ENCODE data around the gene MPZL2.

Gene MPZL2

DNA sequence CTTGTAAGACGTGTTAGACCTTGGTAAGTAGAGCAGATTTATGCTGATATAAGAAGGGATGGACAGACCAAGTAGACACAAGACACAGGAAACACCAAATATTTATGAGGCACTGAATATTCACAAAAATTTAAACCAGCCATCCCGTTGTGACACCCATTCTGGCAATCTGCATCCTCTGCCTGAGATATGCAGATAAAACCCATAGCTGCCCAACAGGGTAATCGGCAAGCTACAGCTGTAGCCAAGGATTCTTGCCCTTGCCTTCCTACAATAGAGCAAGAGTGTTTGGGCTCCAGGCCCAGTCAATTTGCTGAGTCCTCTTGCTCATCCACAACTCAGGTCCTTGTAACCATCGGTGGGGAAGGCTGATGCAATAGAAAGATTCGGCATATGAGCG lies 18.5 kb upstream of the MPZL2 start:
- no peaks in the 10 kb centered on the region for H4K20me1 ChIP-seq (ENCODE audit: insufficient read depth, low read length)
- no peaks in the 10 kb centered on the region for H3K36me3 ChIP-seq (ENCODE audit: insufficient read depth, low read length)
- H3K4me2 ChIP-seq (ENCODE audit: low read length) = no peak overlapping the region
- H3K27me3 ChIP-seq (ENCODE audit: insufficient read depth, low read length) = no peaks in the 10 kb centered on the region
- no peak overlapping the region for H3K27ac ChIP-seq (ENCODE audit: low read depth, low read length, poor library complexity, severe bottlenecking)
- no peaks in the 10 kb centered on the region for H3K4me1 ChIP-seq (ENCODE audit: insufficient read depth, low read length, severe bottlenecking)
- H3K4me3 ChIP-seq (ENCODE audit: low read depth, low read length, poor library complexity, severe bottlenecking) = no peak overlapping the region
- H3K9me3 ChIP-seq (ENCODE audit: low read length) = no peaks in the 10 kb centered on the region
- TF ChIP-seq, protein P1, sequence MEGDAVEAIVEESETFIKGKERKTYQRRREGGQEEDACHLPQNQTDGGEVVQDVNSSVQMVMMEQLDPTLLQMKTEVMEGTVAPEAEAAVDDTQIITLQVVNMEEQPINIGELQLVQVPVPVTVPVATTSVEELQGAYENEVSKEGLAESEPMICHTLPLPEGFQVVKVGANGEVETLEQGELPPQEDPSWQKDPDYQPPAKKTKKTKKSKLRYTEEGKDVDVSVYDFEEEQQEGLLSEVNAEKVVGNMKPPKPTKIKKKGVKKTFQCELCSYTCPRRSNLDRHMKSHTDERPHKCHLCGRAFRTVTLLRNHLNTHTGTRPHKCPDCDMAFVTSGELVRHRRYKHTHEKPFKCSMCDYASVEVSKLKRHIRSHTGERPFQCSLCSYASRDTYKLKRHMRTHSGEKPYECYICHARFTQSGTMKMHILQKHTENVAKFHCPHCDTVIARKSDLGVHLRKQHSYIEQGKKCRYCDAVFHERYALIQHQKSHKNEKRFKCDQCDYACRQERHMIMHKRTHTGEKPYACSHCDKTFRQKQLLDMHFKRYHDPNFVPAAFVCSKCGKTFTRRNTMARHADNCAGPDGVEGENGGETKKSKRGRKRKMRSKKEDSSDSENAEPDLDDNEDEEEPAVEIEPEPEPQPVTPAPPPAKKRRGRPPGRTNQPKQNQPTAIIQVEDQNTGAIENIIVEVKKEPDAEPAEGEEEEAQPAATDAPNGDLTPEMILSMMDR (IDR thresholded peaks at IDR 0.05; ENCODE audit: low read length) = no peak
- no peak for TF ChIP-seq EZH2 (IDR thresholded peaks at IDR 0.05; ENCODE audit: borderline replicate concordance, low read length)
- no peak overlapping the region for H3K9ac ChIP-seq (ENCODE audit: low read length)
- H3F3A ChIP-seq (ENCODE audit: insufficient read depth, low read length) = no peaks in the 10 kb centered on the region
- no peaks in the 10 kb centered on the region for H3K9me2 ChIP-seq (ENCODE audit: low read depth, low read length)
- no peak overlapping the region for H2AFZ ChIP-seq (ENCODE audit: low read length)
- no peaks in the 10 kb centered on the region for H3K79me2 ChIP-seq (ENCODE audit: insufficient read depth, low read length)

DNA sequence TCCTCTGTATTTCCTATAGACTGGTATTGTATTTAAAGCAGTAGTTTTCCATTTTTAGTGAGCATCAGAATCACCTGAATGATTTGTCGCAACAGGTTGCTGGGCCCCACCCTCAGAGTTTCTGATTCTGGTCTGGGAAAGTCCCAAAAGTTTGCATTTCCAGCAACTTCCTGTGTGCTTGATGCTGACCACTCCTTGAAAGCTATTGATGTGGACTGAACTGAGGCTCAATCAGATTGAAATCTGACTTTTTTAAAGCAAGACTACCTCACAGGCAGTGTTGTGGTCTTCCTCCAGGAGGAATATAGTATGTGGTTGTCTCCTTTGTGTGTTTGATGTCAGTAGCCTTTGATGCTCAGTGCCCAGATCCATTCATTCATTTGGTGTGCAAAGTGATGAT lies 17.2 kb upstream of the MPZL2 start:
- Histone ChIP-seq H3K4me2 (ENCODE audit: low read length) (no peak overlapping the region), H3K9ac (ENCODE audit: low read length) (no peak overlapping the region), H3K4me3 (ENCODE audit: low read depth, low read length, poor library complexity, severe bottlenecking) (no peak overlapping the region), H3K9me3 (ENCODE audit: low read length) (no peaks in the 10 kb centered on the region), H3F3A (ENCODE audit: insufficient read depth, low read length) (no peaks in the 10 kb centered on the region), H3K36me3 (ENCODE audit: insufficient read depth, low read length) (no peaks in the 10 kb centered on the region), H3K27me3 (ENCODE audit: insufficient read depth, low read length) (no peaks in the 10 kb centered on the region), H3K9me2 (ENCODE audit: low read depth, low read length) (no peaks in the 10 kb centered on the region), H3K79me2 (ENCODE audit: insufficient read depth, low read length) (no peaks in the 10 kb centered on the region), H3K27ac (ENCODE audit: low read depth, low read length, poor library complexity, severe bottlenecking) (no peak overlapping the region), H4K20me1 (ENCODE audit: insufficient read depth, low read length) (no peaks in the 10 kb centered on the region), H2AFZ (ENCODE audit: low read length) (no peak overlapping the region), H3K4me1 (ENCODE audit: insufficient read depth, low read length, severe bottlenecking) (no peaks in the 10 kb centered on the region)
- TF ChIP-seq, protein P1 (IDR thresholded peaks at IDR 0.05; ENCODE audit: low read length) = no peak
- no peak for TF ChIP-seq EZH2 (IDR thresholded peaks at IDR 0.05; ENCODE audit: borderline replicate concordance, low read length)

DNA sequence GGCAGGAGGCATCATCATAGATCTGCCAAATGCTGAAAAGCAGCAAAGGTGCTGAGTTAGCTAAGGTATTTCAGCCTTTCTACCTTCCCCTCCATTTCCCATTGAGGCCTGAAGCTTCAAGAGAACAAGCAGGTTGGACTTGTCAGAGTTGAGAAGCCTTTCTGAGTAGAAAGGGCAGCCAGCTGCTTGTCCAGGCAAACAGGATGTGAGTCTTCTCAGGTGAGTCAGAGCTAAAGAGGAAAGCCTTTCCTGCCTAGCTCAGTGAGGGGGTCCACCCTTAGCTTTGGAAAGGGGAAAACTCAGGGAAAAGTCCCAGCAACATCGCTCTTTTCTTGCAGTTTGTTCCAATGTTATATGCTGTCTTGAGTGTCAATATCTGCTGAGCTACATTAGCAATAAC lies 13.2 kb upstream of the MPZL2 start:
- no peak overlapping the region for H3K27ac ChIP-seq (ENCODE audit: low read depth, low read length, poor library complexity, severe bottlenecking)
- H3K9me2 ChIP-seq (ENCODE audit: low read depth, low read length) = no peaks in the 10 kb centered on the region
- no peaks in the 10 kb centered on the region for H3K79me2 ChIP-seq (ENCODE audit: insufficient read depth, low read length)
- H3K9me3 ChIP-seq (ENCODE audit: low read length) = no peaks in the 10 kb centered on the region
- no peak overlapping the region for H2AFZ ChIP-seq (ENCODE audit: low read length)
- H3K4me1 ChIP-seq (ENCODE audit: insufficient read depth, low read length, severe bottlenecking) = no peaks in the 10 kb centered on the region
- H3K9ac ChIP-seq (ENCODE audit: low read length) = no peak overlapping the region
- no peaks in the 10 kb centered on the region for H4K20me1 ChIP-seq (ENCODE audit: insufficient read depth, low read length)
- TF ChIP-seq, protein P1 (IDR thresholded peaks at IDR 0.05; ENCODE audit: low read length) = no peak
- TF ChIP-seq EZH2 (IDR thresholded peaks at IDR 0.05; ENCODE audit: borderline replicate concordance, low read length) = no peak
- H3K4me2 ChIP-seq (ENCODE audit: low read length) = no peak overlapping the region
- no peaks in the 10 kb centered on the region for H3F3A ChIP-seq (ENCODE audit: insufficient read depth, low read length)
- H3K36me3 ChIP-seq (ENCODE audit: insufficient read depth, low read length) = no peaks in the 10 kb centered on the region
- no peaks in the 10 kb centered on the region for H3K27me3 ChIP-seq (ENCODE audit: insufficient read depth, low read length)
- H3K4me3 ChIP-seq (ENCODE audit: low read depth, low read length, poor library complexity, severe bottlenecking) = no peak overlapping the region
